ENCODE data around the gene MLLT10. TPM values are rescaled to one million over a fixed set of nuclear protein-coding genes. Genes with fewer than 3 reads are reported as not detected.

Gene MLLT10
- 15.5 and 20.4 TPM in 2 replicates for total RNA-seq
- 13.4 TPM for polyA plus RNA-seq (2012)

DNA sequence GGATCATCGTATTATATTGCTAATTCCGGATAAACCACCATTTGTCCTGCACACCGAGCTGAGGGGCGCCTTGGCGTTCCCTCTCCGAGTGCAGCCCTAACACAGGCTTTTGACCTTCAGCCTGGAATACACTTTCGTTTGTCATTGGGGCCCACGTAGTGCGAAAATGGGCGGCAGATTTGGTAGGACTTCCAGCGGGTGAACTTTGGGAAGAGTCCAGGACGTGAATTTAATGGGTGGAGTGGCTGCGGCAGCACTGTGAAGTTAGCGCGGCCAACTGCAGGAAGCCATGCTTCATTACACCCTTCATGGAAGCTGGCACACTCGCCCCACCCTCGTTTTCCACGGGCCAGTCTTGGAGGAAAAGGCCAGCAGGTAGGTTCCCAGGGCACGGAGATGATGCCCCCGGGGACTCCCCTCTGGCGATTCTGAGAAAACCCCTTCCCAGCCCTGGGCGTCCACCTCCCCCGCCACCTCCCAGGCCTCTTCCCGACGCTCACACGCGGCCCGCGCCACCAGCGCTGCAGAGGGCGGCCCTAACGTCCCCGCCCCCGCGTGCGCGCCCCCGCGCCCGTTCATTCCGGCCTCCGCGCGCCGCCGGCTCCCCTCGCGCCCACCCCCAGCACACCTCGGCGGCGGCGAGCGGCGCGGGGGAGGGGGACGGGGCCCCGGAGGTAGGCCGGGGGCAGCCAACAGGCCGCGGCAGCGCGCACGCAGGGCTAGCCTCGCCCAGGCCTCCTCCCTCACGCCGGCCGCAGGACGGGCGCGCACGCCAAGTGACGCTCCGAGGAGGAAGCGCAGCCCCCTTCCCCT lies at the start of gene MLLT10:
MLLT10 (plus strand) TSS at position 766 of the 813 bp plus-strand sequence. CDS start 413 bp downstream, outside the sequence.
- DNase-seq (ENCODE audit: low read depth), result peak; percentile 97

DNA sequence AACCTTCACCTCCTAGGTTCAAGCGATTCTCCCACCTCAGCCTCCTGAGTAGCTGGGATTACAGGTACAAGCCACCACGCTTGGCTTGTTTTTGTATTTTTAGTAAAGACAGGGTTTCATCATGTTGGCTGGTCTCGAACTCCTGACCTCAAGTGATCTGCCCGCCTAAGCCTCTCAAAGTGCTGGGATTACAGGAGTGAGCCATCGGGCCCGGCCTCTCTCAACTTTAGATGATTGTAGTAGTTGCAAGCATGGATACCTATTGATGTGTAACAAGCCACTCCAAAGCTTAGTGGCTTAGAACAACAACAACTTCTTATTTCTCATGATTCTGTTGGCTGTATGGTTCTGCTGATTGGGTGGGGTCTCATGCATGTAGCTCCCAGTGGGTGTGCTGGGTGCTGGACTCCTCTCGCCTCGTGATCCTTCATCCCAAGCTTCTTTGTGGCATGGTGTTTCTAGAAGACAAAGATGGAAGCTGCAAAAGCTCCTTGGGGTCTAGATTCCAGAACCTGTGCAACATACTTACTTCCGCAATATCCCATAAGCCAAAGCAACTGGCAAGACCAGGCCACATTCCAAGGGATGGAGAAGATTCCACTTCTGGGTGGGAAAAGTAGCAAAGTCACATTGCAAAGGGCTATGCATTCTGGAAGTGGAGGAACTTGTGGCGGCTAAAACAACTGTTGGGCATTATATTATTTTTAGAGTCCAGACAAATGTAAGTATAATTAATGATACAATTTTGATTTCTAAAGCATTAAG lies 46.4 kb upstream of the MLLT10 start:
- DNase-seq (ENCODE audit: low read depth), result no peak

DNA sequence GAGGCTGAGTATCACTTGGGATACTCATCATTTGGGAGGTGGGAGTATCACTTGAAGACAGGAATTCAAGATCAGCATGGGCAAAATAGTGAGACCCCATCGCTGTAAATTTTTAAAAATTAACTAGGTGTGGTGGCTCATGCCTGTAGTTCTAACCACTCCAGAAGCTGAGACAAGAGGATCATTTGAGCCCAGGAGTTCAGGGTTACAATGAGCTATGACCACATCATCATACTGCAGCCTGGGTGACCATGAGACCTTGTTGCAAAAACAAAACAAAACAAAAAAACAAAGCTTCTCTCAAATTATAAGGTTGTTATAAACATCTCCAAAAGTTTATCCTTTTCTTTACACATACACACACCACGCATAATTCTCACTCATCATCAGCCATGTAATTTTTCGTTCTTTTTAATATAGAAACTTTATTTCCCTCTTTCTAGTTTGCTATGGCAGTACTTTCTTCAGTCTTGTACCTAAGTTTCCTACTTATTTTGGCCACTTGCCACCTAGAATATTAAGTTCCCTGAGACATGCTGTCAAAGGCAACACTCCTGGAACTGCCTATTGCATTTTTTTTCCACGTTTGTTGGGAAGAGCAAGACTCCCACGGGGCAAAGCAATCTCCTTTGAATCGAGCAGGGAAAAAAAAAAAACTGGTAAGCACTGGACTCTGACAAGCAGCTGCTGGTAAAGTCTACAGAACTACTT lies 45.6 kb upstream of the MLLT10 start:
- peak; percentile 26 for DNase-seq (ENCODE audit: low read depth)

DNA sequence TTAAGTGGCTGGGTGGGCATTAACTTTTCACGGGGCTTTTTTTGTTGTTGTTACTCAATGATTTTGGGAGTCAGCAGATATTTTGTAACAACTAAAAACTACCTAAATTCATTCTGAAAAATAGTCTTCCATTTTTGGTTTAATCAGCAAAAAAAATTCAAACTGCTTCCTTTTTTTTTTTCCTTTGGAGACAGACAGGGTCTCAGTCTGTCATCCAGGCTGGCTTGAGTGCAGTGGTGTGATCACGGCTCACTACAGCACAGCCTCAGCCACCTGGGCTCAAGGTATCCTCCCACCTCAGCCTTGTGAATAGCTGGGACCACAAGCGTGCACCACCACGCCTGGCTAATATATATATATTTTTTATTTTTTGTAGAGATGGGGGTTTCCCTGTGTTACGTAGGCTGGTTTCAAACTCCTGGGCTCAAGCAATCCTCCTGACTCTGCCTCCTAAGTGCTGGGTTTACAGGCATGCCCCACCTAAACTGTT lies 45.0 kb upstream of the MLLT10 start:
- DNase-seq (ENCODE audit: low read depth), result no peak

DNA sequence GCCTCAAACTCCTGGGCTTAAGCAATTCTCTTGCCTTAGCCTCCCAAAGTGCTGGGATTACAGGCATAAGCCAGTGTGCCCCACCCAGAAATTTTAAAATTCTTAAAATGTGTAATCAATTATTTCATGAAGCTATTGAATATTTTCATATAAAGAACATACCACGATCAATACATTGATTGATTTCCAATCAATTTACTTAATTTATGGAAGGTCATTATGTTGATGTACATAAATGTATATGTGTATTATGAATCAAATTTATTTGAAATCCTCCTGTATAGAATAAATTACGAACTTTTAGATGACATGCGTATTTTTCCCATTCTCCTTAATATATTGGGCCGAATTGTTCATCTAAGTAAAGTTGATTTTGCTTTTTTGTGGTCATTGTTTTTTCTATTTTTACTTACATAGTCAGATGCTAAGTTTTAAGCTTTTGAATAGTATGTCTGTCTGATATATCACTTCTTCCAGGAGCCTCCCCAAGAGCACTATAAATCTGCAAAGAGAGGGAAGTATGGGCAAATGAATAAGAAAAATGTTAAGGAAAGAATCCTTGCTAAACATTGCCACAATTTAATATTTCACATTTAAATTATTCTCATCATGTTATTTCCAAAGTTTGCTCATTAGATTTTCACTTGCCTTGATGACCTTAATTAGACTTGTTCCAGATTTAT lies 43.9 kb upstream of the MLLT10 start:
- DNase-seq (ENCODE audit: low read depth), result no peak

GRCh38 chr10:21490711-21491105 lies 43.3 kb upstream of the MLLT10 start:
- DNase-seq (ENCODE audit: low read depth), result no peak

- no peak for DNase-seq (ENCODE audit: low read depth)
These were observed 41.6 kb upstream of the MLLT10 start for GRCh38 chr10:21492421-21492820.

- DNase-seq (ENCODE audit: low read depth), result no peak
These were observed 40.2 kb upstream of the MLLT10 start for GRCh38 chr10:21493784-21494183.

DNA sequence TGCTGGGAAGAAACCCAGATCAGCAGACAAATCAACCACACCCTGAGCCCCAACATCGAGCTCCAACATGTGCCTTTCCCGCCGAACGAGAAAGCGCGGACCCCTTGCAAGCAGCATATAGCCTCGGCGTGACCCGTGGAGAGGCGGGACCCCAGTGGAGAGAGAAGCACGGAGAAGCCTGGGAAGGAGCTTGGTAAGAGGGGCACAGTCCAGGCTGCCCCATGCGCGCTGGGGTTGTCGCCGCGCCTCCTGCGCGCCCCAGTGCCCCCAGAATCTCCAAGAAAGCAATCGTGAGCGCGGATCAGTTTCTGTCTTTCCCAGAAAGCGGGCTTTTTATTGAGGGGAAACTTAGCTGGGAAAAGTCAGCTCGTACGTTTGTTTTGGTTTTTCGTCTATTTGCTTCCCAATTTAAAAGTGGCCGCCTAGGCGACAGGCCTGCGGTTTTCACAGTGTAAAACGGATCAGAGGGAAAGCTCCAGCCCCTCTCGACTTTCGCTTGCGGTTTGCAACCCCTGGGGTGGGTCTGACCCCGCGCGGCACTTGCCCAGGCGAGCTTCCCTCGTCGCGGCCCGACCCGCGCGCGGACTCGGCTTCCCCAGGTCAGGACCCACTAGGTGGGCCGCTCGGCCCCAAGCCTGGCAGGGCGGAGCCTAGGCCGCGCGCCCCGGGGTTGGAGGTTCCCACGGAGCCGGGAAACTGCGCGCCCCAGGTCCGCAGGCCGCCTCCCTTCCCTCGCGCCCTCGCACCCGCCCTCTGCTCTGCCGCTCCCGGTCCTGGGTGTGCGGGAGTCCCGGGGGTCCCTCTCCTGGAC lies 39.6 kb upstream of the MLLT10 start:
- no peak for DNase-seq (ENCODE audit: low read depth)

DNA sequence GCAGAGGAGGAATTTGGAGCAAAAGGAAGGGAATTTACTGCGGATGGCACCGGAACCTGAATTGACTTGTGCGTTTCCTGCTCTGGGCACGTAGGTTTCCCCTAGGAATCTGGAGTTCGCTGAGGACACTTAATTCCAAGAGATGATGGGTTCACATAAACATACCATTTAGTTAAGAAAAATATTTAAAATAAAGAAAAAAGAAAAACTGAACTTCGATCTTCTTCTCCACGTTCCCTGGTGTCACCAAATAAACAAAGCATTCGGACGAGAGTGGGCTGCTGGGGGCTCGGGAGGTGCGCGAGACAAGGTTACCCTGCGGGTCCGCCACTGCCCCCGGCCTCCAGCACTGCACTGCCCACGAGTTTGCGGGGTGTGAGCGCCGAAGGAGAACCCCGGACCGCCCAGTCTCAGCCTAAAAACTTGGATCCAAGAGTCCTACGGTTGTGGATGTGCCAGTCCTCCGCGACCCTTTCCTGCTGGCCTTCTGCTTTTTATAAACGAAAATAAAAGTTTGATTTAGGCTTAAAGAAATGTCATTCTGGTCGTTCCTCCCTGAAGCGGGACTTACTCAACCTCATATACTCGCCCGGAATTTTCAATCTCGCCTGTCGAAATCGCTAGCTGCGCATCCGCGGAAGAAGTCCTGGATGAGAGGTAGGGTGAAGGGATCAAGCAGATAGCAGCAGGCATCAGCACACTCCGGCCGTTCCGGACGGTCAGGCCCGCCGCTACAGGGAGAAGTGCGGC lies 38.9 kb upstream of the MLLT10 start:
- DNase-seq (ENCODE audit: low read depth), result peak; percentile 9

DNA sequence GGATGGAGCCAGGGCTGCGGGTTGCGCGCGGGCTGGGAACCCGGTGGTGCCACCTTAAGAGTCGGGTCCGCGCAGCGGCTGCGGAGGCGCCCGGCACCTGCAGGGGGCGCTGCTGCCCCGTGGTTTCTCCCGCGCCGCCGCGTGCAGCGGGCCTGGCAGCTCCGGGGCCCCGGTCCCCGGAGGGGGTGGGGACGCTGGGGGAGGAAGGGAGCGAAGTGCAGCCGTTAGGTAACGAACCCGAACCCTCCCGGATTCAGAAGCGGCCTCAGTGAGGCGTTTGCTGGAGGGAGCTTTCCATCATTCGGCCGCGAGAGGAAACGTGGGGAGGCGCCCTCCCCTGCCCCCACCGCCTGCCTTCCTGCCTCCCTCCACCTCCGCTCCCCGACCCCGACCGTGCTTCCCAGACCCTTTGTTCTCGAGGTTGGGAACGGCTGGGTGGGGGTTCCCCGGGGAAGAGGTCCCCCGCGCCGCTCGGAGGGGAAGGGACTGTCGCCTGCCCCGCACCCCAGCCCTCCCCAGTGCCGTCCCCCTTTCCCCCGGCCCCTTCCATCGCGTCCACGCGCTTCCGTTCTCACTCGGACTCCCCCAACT lies 38.2 kb upstream of the MLLT10 start:
- DNase-seq (ENCODE audit: low read depth), result peak; percentile 82

DNA sequence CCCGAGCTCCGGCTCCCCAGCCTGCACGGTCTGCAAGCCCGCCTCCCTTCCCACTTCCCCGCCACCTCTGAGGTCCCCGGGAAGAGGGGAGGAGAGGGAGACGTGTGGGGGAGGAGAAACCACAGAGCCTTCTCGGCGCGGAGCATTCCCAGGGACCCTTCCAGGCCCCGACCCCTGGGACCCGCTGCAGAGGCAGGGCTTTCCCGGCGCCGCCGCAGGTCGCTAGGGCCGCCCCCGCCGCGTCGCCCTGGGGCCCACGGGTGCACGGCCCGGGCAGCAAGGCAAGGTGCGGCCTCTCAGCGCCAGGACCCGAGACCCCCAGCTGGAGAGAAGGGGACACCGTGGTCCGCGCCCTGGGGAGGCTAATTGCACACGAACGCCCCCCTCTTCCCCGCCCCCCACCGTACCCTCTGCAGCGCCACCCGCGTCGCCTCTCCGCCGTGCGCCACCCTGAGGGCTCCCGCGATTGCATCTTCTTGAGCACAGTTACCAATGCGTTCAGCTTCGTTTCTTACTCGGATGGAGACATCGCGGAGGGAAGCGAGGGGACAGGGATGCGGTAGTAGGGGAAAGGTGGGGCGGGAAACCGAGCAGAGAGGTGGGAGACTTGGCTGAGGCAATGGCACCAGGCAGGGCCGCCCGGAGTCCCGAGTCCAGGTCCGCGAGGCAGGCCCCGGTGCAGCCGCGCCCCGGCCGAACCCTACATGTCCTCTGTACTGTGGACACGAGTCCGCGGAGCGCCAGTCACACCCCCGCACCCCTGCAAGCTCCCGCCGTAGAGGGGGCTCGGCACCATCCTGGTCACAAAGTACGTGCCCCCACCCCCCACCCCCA lies 37.5 kb upstream of the MLLT10 start:
- peak; percentile 54 for DNase-seq (ENCODE audit: low read depth)

DNA sequence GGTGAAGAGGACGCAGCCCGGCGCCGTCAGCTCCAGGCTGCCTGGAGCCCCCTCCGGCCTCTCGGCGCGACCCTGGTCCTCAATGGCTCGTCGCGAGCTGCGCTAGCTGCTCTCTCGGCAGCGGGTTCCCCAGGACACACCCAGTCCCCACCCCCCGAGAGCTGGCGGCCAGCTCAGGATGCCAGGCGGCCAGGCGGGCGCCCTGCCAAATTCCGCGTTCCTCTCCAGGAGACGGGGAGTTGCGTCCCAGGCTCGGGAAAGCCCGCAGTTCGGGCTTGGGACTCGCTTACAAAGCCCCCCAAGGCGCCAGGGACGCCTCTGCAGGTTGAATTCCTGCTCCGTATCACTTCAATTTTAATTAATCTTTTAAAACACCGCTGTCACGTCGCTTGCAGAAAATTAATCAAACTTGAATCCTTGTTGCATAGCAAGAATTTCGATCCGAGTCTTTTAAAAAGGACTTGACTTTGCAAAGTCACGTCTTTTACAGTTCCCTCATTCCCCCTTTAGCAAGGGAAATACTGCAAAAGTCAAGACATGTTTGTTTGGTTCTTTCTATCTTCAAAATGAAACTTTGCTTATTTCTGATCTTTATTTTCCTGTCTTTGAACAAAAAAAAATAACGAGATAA lies 36.7 kb upstream of the MLLT10 start:
- peak; percentile 88 for DNase-seq (ENCODE audit: low read depth)

DNA sequence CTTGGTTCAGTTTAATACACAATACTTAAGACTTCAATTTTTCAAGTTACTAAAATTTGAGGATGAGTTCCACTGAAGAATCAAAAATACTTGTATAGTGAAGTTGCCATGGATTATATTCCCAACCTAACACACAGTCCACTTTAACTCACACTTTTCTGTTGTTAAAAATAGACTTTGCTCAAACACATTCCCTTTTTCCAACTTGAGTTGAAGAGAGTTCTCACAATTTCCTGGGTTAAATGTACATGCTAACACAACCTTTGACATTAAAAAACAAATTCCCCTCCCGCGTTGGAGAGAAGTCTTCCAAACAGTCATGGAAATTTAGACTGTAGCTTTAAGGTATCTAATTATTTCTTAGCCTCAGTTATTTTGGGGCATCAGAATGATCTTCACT lies 35.7 kb upstream of the MLLT10 start:
- no peak for DNase-seq (ENCODE audit: low read depth)

DNA sequence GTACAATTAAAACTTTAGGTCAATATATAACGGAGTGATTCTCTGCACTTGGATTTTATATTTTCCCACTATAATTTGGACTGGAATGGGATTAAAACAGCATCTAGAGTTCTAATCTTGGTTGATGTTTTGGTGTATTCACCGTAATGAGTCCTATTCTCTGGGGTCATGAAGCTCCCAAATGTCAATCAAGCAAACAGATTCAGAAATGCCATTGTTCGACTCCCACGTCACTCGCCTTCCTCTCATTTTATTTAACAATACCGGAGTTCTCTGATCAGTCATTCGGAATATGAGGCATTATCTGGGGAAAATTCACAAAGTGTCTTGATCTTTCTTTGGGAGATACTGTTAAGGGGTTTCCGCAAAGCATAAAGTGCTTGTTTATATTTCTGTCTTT lies 35.0 kb upstream of the MLLT10 start:
- DNase-seq (ENCODE audit: low read depth), result no peak

GRCh38 chr10:21499701-21500577 lies 34.1 kb upstream of the MLLT10 start:
- no peak for DNase-seq (ENCODE audit: low read depth)

DNA sequence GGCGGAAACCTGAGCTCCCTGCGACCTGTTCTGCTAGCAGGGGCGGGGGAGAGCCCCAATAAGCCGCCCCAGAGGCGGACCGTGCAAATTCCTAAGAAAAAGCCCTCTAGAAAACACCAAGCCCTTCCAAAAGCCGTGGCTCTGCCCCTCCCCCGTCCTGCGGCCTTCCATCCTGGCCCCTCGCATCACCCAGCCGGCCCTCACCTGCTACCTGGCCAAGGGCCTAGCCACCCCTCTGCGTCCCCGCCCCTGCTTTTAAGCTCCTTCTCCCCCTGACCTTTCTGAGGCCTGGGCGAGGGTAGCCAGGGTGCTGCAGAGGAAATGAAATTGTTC lies 33.5 kb upstream of the MLLT10 start:
- no peak for DNase-seq (ENCODE audit: low read depth)

Data from myocyte (in vitro differentiated cells).